CD14-positive monocyte (primary cell): ENCODE data around the gene LSMEM2. TPM values are rescaled to one million over a fixed set of nuclear protein-coding genes. Genes with fewer than 3 reads are reported as not detected.

Source experiments
- DNase-seq, 3 donors: peaks; one replicate each; pipeline ENCODE4 v3.0.0-alpha.2; 2011 to 2022
- H2AFZ ChIP-seq: 2 replicates; pipeline ENCODE4 v1.6.0; 2012; ENCODE audit warnings: mild to moderate bottlenecking, low read depth, low read length, inconsistent platforms; ENCODE audit not compliant: insufficient read depth, poor library complexity, severe bottlenecking
- H3K27ac ChIP-seq, 2 donors: 1 replicate in 1 of 2; 2 replicates in 1 of 2; pipeline ENCODE4 v1.5.1; 2012 to 2013; ENCODE audit warnings: low read length in 2 of 2, control low read depth in 1 of 2, inconsistent platforms in 1 of 2, low read depth in 1 of 2, mild to moderate bottlenecking in 1 of 2
- H3K27me3 ChIP-seq, 2 donors: one replicate each; pipeline versions ENCODE4 v1.6.0 to v1.6.1; 2011 to 2013; ENCODE audit warnings: low read length in 2 of 2; ENCODE audit not compliant: control insufficient read depth in 2 of 2, insufficient read depth in 2 of 2
- H3K36me3 ChIP-seq, 2 donors: replicated peaks in 1 of 2; 1 replicate in 1 of 2; 2 replicates in 1 of 2; pipeline versions ENCODE4 v1.5.1 to v1.6.1; 2012 to 2013; ENCODE audit warnings: low read length in 2 of 2, control low read depth in 1 of 2, inconsistent platforms in 1 of 2, mild to moderate bottlenecking in 1 of 2; ENCODE audit not compliant: insufficient read depth in 2 of 2, control insufficient read depth in 1 of 2
- H3K4me1 ChIP-seq, 2 donors: 1 replicate in 1 of 2; 2 replicates in 1 of 2; pipeline versions ENCODE4 v1.5.1 to v1.6.1; 2012 to 2013; ENCODE audit warnings: low read length in 2 of 2, control low read depth in 1 of 2, inconsistent platforms in 1 of 2, mild to moderate bottlenecking in 1 of 2, moderate library complexity in 1 of 2; ENCODE audit not compliant: insufficient read depth in 2 of 2, control insufficient read depth in 1 of 2
- H3K4me2 ChIP-seq: replicated peaks from 2 replicates; pipeline ENCODE3; 2012; ENCODE audit warnings: low read length, moderate library complexity, mild to moderate bottlenecking; ENCODE audit not compliant: poor library complexity, severe bottlenecking; ENCODE audit errors: extremely low read depth
- H3K4me3 ChIP-seq, 3 experiments: fragments of 200-600 bp in 1 of 3; sonication (generic) in 1 of 3; replicated peaks in 1 of 3; 1 replicate in 2 of 3; 2 replicates in 1 of 3; pipeline ENCODE4 v1.5.1; 2011 to 2013; ENCODE audit warnings: low read length in 3 of 3, mild to moderate bottlenecking in 3 of 3, control low read depth in 2 of 3, low read depth in 2 of 3, inconsistent platforms in 1 of 3, moderate library complexity in 1 of 3
- H3K79me2 ChIP-seq: 2 replicates; pipeline ENCODE4 v1.6.0; 2012; ENCODE audit warnings: mild to moderate bottlenecking, control low read depth, inconsistent platforms, low read length, moderate library complexity; ENCODE audit not compliant: insufficient read depth
- H3K9ac ChIP-seq: 2 replicates; pipeline ENCODE4 v1.6.0; 2017; ENCODE audit warnings: low read length, mild to moderate bottlenecking; ENCODE audit not compliant: insufficient read depth, poor library complexity, severe bottlenecking
- H3K9me3 ChIP-seq, 2 donors: replicated peaks in 1 of 2; 1 replicate in 1 of 2; 2 replicates in 1 of 2; pipeline versions ENCODE4 v1.5.1 to v1.6.1; 2012 to 2013; ENCODE audit warnings: low read length in 2 of 2, control low read depth in 1 of 2; ENCODE audit not compliant: control insufficient read depth in 1 of 2, insufficient read depth in 1 of 2
- H4K20me1 ChIP-seq: 2 replicates; pipeline ENCODE4 v1.6.0; 2012; ENCODE audit warnings: mild to moderate bottlenecking, low read length, control low read depth, moderate library complexity; ENCODE audit not compliant: insufficient read depth
- H3K27ac Mint-ChIP-seq, 7 donors: one replicate each; pipeline ENCODE4 v1.8.0; 2020; ENCODE audit warnings: mild to moderate bottlenecking in 7 of 7, mixed read lengths in 7 of 7, moderate library complexity in 6 of 7, inconsistent platforms in 2 of 7
- H3K27me3 Mint-ChIP-seq, 3 donors: one replicate each; pipeline ENCODE4 v1.8.0; 2021 to 2022; ENCODE audit warnings: low read depth in 3 of 3, mild to moderate bottlenecking in 3 of 3, mixed read lengths in 3 of 3, moderate library complexity in 3 of 3, inconsistent platforms in 1 of 3
- H3K36me3 Mint-ChIP-seq, 2 donors: one replicate each; pipeline ENCODE4 v1.8.0; 2020; ENCODE audit warnings: mixed read lengths in 2 of 2, inconsistent platforms in 1 of 2, mild to moderate bottlenecking in 1 of 2
- H3K4me1 Mint-ChIP-seq: one replicate; pipeline ENCODE4 v1.8.0; 2020; ENCODE audit warnings: mild to moderate bottlenecking, mixed read lengths
- H3K4me3 Mint-ChIP-seq, 2 donors: one replicate each; pipeline ENCODE4 v1.8.0; 2020; ENCODE audit warnings: mild to moderate bottlenecking in 2 of 2, mixed read lengths in 2 of 2, moderate library complexity in 1 of 2
- H3K9me3 Mint-ChIP-seq, 7 donors: one replicate each; pipeline ENCODE4 v1.8.0; 2020 to 2022; ENCODE audit warnings: mixed read lengths in 7 of 7, mild to moderate bottlenecking in 6 of 7, moderate library complexity in 6 of 7, inconsistent platforms in 2 of 7
- WGBS: methylation state at CpG from one replicate; pipeline ENCODE4 v1.1.5; 2013; ENCODE audit warnings: missing lambda C conversion rate; ENCODE audit not compliant: insufficient coverage; 5-methylcytosine and 5-hydroxymethylcytosine counted together
- intact Hi-C, 2 donors: fragments of 100-400 bp; cut with micrococcal nuclease; formaldehyde crosslinking; loops; one replicate each; pipeline versions ENCODE4 v1.15.0 to v1.15.1; 2023
- polyA plus RNA-seq, 3 donors: library from polyadenylated mRNA; depleted of rRNA in 1 of 3; unstranded in 2 of 3; stranded (reverse) in 1 of 3; fragments of 300-500 nt in 2 of 3; fragments of >200 nt in 1 of 3; fragmentation: Illumina TruSeq in 2 of 3; gene quantifications; 1 replicate in 2 of 3; 2 replicates in 1 of 3; pipeline ENCODE4 v1.2.3, GENCODE V29; 2012 to 2021
- TF ChIP-seq, protein P1 (sequence below): fragments of 200-600 bp; IDR thresholded peaks from one replicate; pipeline ENCODE4 v1.8.0; 2022; ENCODE audit warnings: antibody characterized with exemption, mild to moderate bottlenecking

Gene LSMEM2
- polyA plus RNA-seq, 3 donors = not detected

- TF ChIP-seq, protein P1, sequence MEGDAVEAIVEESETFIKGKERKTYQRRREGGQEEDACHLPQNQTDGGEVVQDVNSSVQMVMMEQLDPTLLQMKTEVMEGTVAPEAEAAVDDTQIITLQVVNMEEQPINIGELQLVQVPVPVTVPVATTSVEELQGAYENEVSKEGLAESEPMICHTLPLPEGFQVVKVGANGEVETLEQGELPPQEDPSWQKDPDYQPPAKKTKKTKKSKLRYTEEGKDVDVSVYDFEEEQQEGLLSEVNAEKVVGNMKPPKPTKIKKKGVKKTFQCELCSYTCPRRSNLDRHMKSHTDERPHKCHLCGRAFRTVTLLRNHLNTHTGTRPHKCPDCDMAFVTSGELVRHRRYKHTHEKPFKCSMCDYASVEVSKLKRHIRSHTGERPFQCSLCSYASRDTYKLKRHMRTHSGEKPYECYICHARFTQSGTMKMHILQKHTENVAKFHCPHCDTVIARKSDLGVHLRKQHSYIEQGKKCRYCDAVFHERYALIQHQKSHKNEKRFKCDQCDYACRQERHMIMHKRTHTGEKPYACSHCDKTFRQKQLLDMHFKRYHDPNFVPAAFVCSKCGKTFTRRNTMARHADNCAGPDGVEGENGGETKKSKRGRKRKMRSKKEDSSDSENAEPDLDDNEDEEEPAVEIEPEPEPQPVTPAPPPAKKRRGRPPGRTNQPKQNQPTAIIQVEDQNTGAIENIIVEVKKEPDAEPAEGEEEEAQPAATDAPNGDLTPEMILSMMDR = no peak
- H3K9ac ChIP-seq = no peak overlapping the region
- no peaks in the 10 kb centered on the region for H3K79me2 ChIP-seq
- peaks cover 0 to 18% (median 13%) of the 10 kb centered on the region in 7 donors for H3K9me3 Mint-ChIP-seq
- intact Hi-C loops = no loop called here
- H3K27me3 ChIP-seq = peaks cover 24 to 50% of the 10 kb centered on the region in 2 donors
- H3K4me3 ChIP-seq = no peak overlapping the region
- peaks cover 16 to 34% of the 10 kb centered on the region in 2 donors for H3K4me1 ChIP-seq
- peak in 1 of 3 donors; percentile 49 for DNase-seq
- no peak overlapping the region for H3K27ac Mint-ChIP-seq
- no peak overlapping the region for H3K4me2 ChIP-seq
- H3K4me1 Mint-ChIP-seq = peaks cover 26% of the 10 kb centered on the region
- peak overlapping the region in 1 of 2 donors; percentile 84 for H3K4me3 Mint-ChIP-seq
- H3K36me3 Mint-ChIP-seq = peaks cover 6 to 8% of the 10 kb centered on the region in 2 donors
- H3K27ac ChIP-seq = no peak overlapping the region
- no peaks in the 10 kb centered on the region for H4K20me1 ChIP-seq
- H3K36me3 ChIP-seq = no peaks in the 10 kb centered on the region
- no peak overlapping the region for H2AFZ ChIP-seq
- 10% methylated on average over 79 of the region's 79 CpGs for WGBS
- peaks cover 3 to 11% of the 10 kb centered on the region in 2 donors for H3K9me3 ChIP-seq
- peaks cover 45 to 64% (median 62%) of the 10 kb centered on the region in 3 donors for H3K27me3 Mint-ChIP-seq
These were observed 2.7 kb upstream of the LSMEM2 start for GRCh38 chr3:50275996-50276761.

DNA sequence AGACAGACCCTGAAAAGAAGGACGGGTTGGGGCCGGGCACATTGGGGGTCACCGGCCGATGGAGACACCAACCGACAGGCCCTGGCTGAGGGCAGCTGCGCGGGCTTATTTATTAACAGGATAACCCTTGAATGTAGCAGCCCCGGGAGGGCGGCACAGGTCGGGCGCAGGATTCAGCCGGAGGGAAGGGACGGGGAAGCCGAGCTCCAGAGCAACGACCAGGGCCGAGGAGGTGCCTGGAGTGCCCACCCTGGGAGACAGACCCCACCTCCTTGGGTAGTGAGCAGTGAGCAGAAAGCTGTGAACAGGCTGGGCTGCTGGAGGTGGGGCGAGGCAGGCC, 2.2 kb upstream of the LSMEM2 start:
- Histone ChIP-seq H3K4me1 (peaks cover 16 to 34% of the 10 kb centered on the region in 2 donors), H3K27me3 (peaks cover 24 to 50% of the 10 kb centered on the region in 2 donors), H3K27ac (no peak overlapping the region), H3K36me3 (no peaks in the 10 kb centered on the region), H4K20me1 (no peaks in the 10 kb centered on the region), H3K4me2 (no peak overlapping the region), H2AFZ (no peak overlapping the region), H3K9ac (no peak overlapping the region), H3K79me2 (no peaks in the 10 kb centered on the region), H3K9me3 (peaks cover 3 to 11% of the 10 kb centered on the region in 2 donors), H3K4me3 (no peak overlapping the region)
- WGBS = 70% methylated on average over 16 of the region's 17 CpGs
- Mint-ChIP-seq H3K4me3 (peak overlapping the region in 1 of 2 donors; percentile 65), H3K27me3 (peaks cover 42 to 62% (median 57%) of the 10 kb centered on the region in 3 donors), H3K9me3 (peaks cover 0 to 18% (median 13%) of the 10 kb centered on the region in 7 donors), H3K4me1 (peaks cover 26% of the 10 kb centered on the region), H3K36me3 (peaks cover 6 to 8% of the 10 kb centered on the region in 2 donors), H3K27ac (no peak overlapping the region)
- TF ChIP-seq, protein P1 = no peak
- intact Hi-C loops = no loop called here
- no peak for DNase-seq
